Testis (tissue), 5 donors: ENCODE measurements around the gene RTL1. TPM values are rescaled to one million over a fixed set of nuclear protein-coding genes. Genes with fewer than 3 reads are reported as not detected.

Experiments
- DNase-seq: peaks from one replicate; pipeline ENCODE4 v3.0.0-alpha.2; 2019
- H3K27ac ChIP-seq, 2 donors: fragments of 200-600 bp; sonication (generic); one replicate each; pipeline ENCODE4 v1.5.1; 2019
- H3K27me3 ChIP-seq: fragments of 200-600 bp; sonication (generic); one replicate; pipeline ENCODE4 v1.5.1; 2019
- H3K36me3 ChIP-seq: fragments of 200-600 bp; sonication (generic); one replicate; pipeline ENCODE4 v1.5.1; 2017; ENCODE audit warnings: low read depth; ENCODE audit errors: missing control alignments
- H3K4me1 ChIP-seq: fragments of 200-600 bp; sonication (generic); one replicate; pipeline ENCODE4 v1.5.1; 2019
- H3K4me3 ChIP-seq, 2 donors: fragments of 200-600 bp; sonication (generic); one replicate each; pipeline ENCODE4 v1.5.1; 2017 to 2019
- H3K9me3 ChIP-seq: fragments of 200-600 bp; sonication (generic); one replicate; pipeline ENCODE4 v1.5.1; 2017
- CTCF ChIP-seq, 3 experiments: fragments of 450-650 bp in 2 of 3; fragments of 200-600 bp in 1 of 3; sonication (generic) in 1 of 3; IDR thresholded peaks; one replicate each; pipeline ENCODE4 v1.5.1; 2016 to 2019; ENCODE audit warnings: antibody characterized with exemption in 3 of 3, mild to moderate bottlenecking in 2 of 3, moderate library complexity in 1 of 3
- POLR2A ChIP-seq: fragments of 450-650 bp; IDR thresholded peaks from one replicate; pipeline ENCODE4 v1.6.1; 2017; ENCODE audit warnings: antibody characterized with exemption, mild to moderate bottlenecking, moderate library complexity
- WGBS, 2 donors: methylation state at CpG; one replicate each; pipeline ENCODE4 v1.1.5; 2018; 5-methylcytosine and 5-hydroxymethylcytosine counted together
- intact Hi-C: fragments of 100-400 bp; cut with DNase I; formaldehyde crosslinking; loops from one replicate; pipeline ENCODE4 v1.15.1; 2023; ENCODE audit warnings: low total_unique reads
- long read RNA-seq, 2 donors: transcript quantifications; one replicate each; lab custom pipeline, GENCODE V29; 2026
- polyA plus RNA-seq: library from polyadenylated mRNA; stranded (reverse); fragments of 350-450 nt; fragmentation: Illumina TruSeq; extraction: RNeasy Lipid Tissue Mini Kit (QIAGEN cat#74804); gene quantifications from one replicate; pipeline ENCODE4 v1.2.3, GENCODE V29; 2014; ENCODE audit warnings: low read depth, low replicate concordance; ENCODE audit not compliant: insufficient read depth
- total RNA-seq, 2 donors: library from RNA; depleted of rRNA; stranded (reverse); fragments of >200 nt; gene quantifications; one replicate each; pipeline ENCODE4 v1.2.3, GENCODE V29; 2016

The RTL1 gene
- total RNA-seq, result 1 to 10 TPM in 1 of 2 donors, under 1 TPM in 1; 0.94 to 1.2 TPM
- 0.34 TPM for polyA plus RNA-seq
- long read RNA-seq, donor 1, full-length matches to known transcripts, result 1 of 1 reads
- long read RNA-seq, donor 1, partial matches to known transcripts, result 0 of 1 reads
- long read RNA-seq, donor 1, other reads (novel, unspliced or antisense), result 0 of 1 reads
- long read RNA-seq, donor 2, result 0 reads

- WGBS, 2 donors, result 58 to 65% methylated on average over 12 of the region's 12 CpGs
- intact Hi-C loops, result no loop called here
- Histone ChIP-seq H3K4me3 (peak within 1 kb of the TSS; percentile 9 to 30), H3K36me3 (no peaks in the 10 kb centered on the region), H3K27me3 (no peaks in the 10 kb centered on the region), H3K27ac (no peak within 1 kb of the TSS), H3K4me1 (peaks cover 24% of the 10 kb centered on the region), H3K9me3 (no peaks in the 10 kb centered on the region)
- no peak for TF ChIP-seq POLR2A
- TF ChIP-seq CTCF (IDR thresholded peaks at IDR 0.05), result no peak
- peak; percentile 15 for DNase-seq
These were observed at the start of gene RTL1 for GRCh38 chr14:100903672-100904185. Gene RTL1 (minus strand): TSS chr14:100903722. CDS start chr14:100884788, 18,934 bp downstream.

- H3K27ac ChIP-seq, result no peak overlapping the region
- H3K36me3 ChIP-seq, result peaks cover 3% of the 10 kb centered on the region
- 87 to 93% methylated on average over 3 of the region's 3 CpGs for WGBS, 2 donors
- H3K9me3 ChIP-seq, result no peaks in the 10 kb centered on the region
- no peaks in the 10 kb centered on the region for H3K27me3 ChIP-seq
- no peak for TF ChIP-seq CTCF (IDR thresholded peaks at IDR 0.05)
- TF ChIP-seq POLR2A, result no peak
- H3K4me3 ChIP-seq, result no peak overlapping the region
- H3K4me1 ChIP-seq, result no peaks in the 10 kb centered on the region
- intact Hi-C loops, result no loop called here
- no peak for DNase-seq
These were observed 46.5 kb upstream of the RTL1 start for GRCh38 chr14:100950024-100950423.

GRCh38 chr14:100944052-100944451 is 40.5 kb upstream of the RTL1 start:
- H3K4me3 ChIP-seq, result no peak overlapping the region
- H3K27ac ChIP-seq, result no peak overlapping the region
- no peaks in the 10 kb centered on the region for H3K36me3 ChIP-seq
- WGBS, 2 donors, result 95 to 96% methylated on average over 2 of the region's 2 CpGs
- intact Hi-C loops, result no loop called here
- H3K9me3 ChIP-seq, result no peaks in the 10 kb centered on the region
- no peaks in the 10 kb centered on the region for H3K4me1 ChIP-seq
- TF ChIP-seq POLR2A, result no peak
- TF ChIP-seq CTCF (IDR thresholded peaks at IDR 0.05), result no peak
- DNase-seq, result no peak
- H3K27me3 ChIP-seq, result no peaks in the 10 kb centered on the region

- H3K27me3 ChIP-seq, result no peaks in the 10 kb centered on the region
- DNase-seq, result no peak
- no peaks in the 10 kb centered on the region for H3K4me1 ChIP-seq
- H3K27ac ChIP-seq, result no peak overlapping the region
- 94 to 96% methylated on average over 2 of the region's 2 CpGs for WGBS, 2 donors
- intact Hi-C loops, result no loop called here
- H3K4me3 ChIP-seq, result no peak overlapping the region
- H3K36me3 ChIP-seq, result no peaks in the 10 kb centered on the region
- H3K9me3 ChIP-seq, result no peaks in the 10 kb centered on the region
- TF ChIP-seq POLR2A (no peak), CTCF (IDR thresholded peaks at IDR 0.05) (no peak)
These were observed 26.7 kb upstream of the RTL1 start for GRCh38 chr14:100930270-100930669.

GRCh38 chr14:100915560-100915959 is 12.0 kb upstream of the RTL1 start:
- no peaks in the 10 kb centered on the region for H3K27me3 ChIP-seq
- H3K36me3 ChIP-seq, result no peaks in the 10 kb centered on the region
- H3K4me1 ChIP-seq, result no peaks in the 10 kb centered on the region
- 67 to 69% methylated on average over 2 of the region's 2 CpGs for WGBS, 2 donors
- no peak overlapping the region for H3K4me3 ChIP-seq
- intact Hi-C loops, result no loop called here
- DNase-seq, result no peak
- TF ChIP-seq POLR2A (no peak), CTCF (IDR thresholded peaks at IDR 0.05) (no peak)
- no peaks in the 10 kb centered on the region for H3K9me3 ChIP-seq
- H3K27ac ChIP-seq, result no peak overlapping the region
